K562 (cell line): ENCODE measurements around the gene ELMO3. TPM values are rescaled to one million over a fixed set of nuclear protein-coding genes. Genes with fewer than 3 reads are reported as not detected.
A peak's percentile ranks its signal among the peaks of the same experiment; 100 is the strongest.

Source experiments
- ARID3A ChIP-seq: IDR thresholded peaks from 2 replicates; pipeline ENCODE4 v1.6.1; 2012; ENCODE audit warnings: low read depth, low read length, improper control_type of control experiment, borderline replicate concordance
- BRCA1 ChIP-seq, 2 experiments: fragments of 450-650 bp in 1 of 2; sonication (generic) in 1 of 2; formaldehyde crosslinking in 1 of 2; IDR thresholded peaks; 2 replicates each; pipeline versions ENCODE4 v1.5.0 to v1.6.1; 2017 to 2020; ENCODE audit warnings: mild to moderate bottlenecking in 1 of 2, missing genetic modification reagents in 1 of 2
- CCAR2 ChIP-seq: fragments of 200-400 bp; formaldehyde crosslinking; IDR thresholded peaks from 2 replicates; pipeline ENCODE4 v1.6.1; 2017; ENCODE audit warnings: mild to moderate bottlenecking, low read depth, low read length
- DMBX1 ChIP-seq: fragments of 250-450 bp; sonication (Bioruptor Pico); IDR thresholded peaks from 2 replicates; pipeline ENCODE4 v1.8.0; 2022; ENCODE audit warnings: inconsistent platforms, mild to moderate bottlenecking, moderate library complexity, borderline replicate concordance
- EZH2 ChIP-seq: IDR thresholded peaks from 2 replicates; pipeline ENCODE4 v1.6.1; 2012; ENCODE audit warnings: low read depth, mild to moderate bottlenecking, inconsistent platforms, low read length, borderline replicate concordance
- FOXA1 ChIP-seq: fragments of 450-650 bp; IDR thresholded peaks from 2 replicates; pipeline ENCODE4 v1.6.1; 2016; ENCODE audit warnings: mild to moderate bottlenecking, borderline replicate concordance
- HMG20B ChIP-seq: fragments of 250-450 bp; sonication (Bioruptor Pico); IDR thresholded peaks from 2 replicates; pipeline ENCODE4 v1.5.0; 2021; ENCODE audit warnings: mild to moderate bottlenecking
- MIER1 ChIP-seq: fragments of 450-650 bp; IDR thresholded peaks from 2 replicates; pipeline ENCODE4 v1.6.1; 2016; ENCODE audit warnings: antibody characterized with exemption, mild to moderate bottlenecking, low read depth
- PATZ1 ChIP-seq: fragments of 250-450 bp; sonication (Bioruptor Pico); IDR thresholded peaks from 2 replicates; pipeline ENCODE4 v1.5.0; 2020; ENCODE audit warnings: mild to moderate bottlenecking, borderline replicate concordance
- TAF7 ChIP-seq: fragments of 450-650 bp; IDR thresholded peaks from 2 replicates; pipeline ENCODE4 v1.6.1; 2016; ENCODE audit warnings: missing genetic modification characterization, missing compliant biosample characterization
- TFAM ChIP-seq: fragments of 250-450 bp; sonication (Bioruptor Pico); conservative IDR thresholded peaks from 2 replicates; pipeline ENCODE4 v1.5.0; 2021; ENCODE audit warnings: mild to moderate bottlenecking, moderate library complexity
- ZBTB2 ChIP-seq: fragments of 450-650 bp; IDR thresholded peaks from 2 replicates; pipeline ENCODE4 v1.6.1; 2016; ENCODE audit warnings: antibody characterized with exemption
- ZBTB34 ChIP-seq: fragments of 250-450 bp; sonication (Bioruptor Pico); IDR thresholded peaks from 2 replicates; pipeline ENCODE4 v1.8.0; 2021; ENCODE audit warnings: mild to moderate bottlenecking, moderate library complexity
- ZNF518B ChIP-seq: fragments of 250-450 bp; sonication (Bioruptor Pico); IDR thresholded peaks from 2 replicates; pipeline ENCODE4 v1.5.0; 2021; ENCODE audit warnings: mild to moderate bottlenecking, moderate library complexity
- ZNF589 ChIP-seq: fragments of 200-800 bp; sonication (Bioruptor generic); IDR thresholded peaks from 2 replicates; pipeline ENCODE4 v1.6.1; 2016; ENCODE audit warnings: low read depth, missing genetic modification characterization, missing compliant biosample characterization
- ZNF707 ChIP-seq: fragments of 250-450 bp; sonication (Bioruptor Pico); conservative IDR thresholded peaks from 2 replicates; pipeline ENCODE4 v1.8.0; 2022; ENCODE audit warnings: inconsistent platforms, mild to moderate bottlenecking, moderate library complexity
- polyA plus RNA-seq, 8 experiments: library from polyadenylated mRNA; depleted of rRNA in 4 of 8; stranded (reverse) in 5 of 8; unstranded in 3 of 8; fragments of >200 nt; fragmentation: Nextera tagmentation in 2 of 8; fragmentation: Illumina TruSeq in 1 of 8; extraction: Ambion mirVana in 2 of 8; extraction: Trizol in 1 of 8; gene quantifications; 2 replicates each; pipeline versions ENCODE4 v1.2.1 to v1.2.3, GENCODE V29; 2011 to 2014; ENCODE audit warnings: inconsistent platforms in 1 of 8, missing spikeins in 1 of 8
- total RNA-seq, 7 experiments: library from RNA; depleted of rRNA in 6 of 7; stranded (reverse); fragments of >200 nt in 6 of 7; fragmentation: Illumina TruSeq in 2 of 7; extraction: Trizol in 2 of 7; gene quantifications; 2 replicates each; pipeline versions ENCODE4 v1.2.1 to v1.2.3, GENCODE V29; 2011 to 2021; ENCODE audit warnings: low replicate concordance in 1 of 7

Gene ELMO3
- total and polyA plus RNA-seq, 9 of the 15 experiments (the other 6 are each of a cell fraction or from before 2014, with no cell fraction given): 0.04 to 5.1 (median 1.5) TPM

- TF ChIP-seq ARID3A (no peak), BRCA1 (IDR thresholded peaks at IDR 0.05) (no peak), BRCA1 (CRISPR knock-in tag; IDR thresholded peaks at IDR 0.05) (no peak), EZH2 (no peak), PATZ1 (CRISPR knock-in tag) (no peak), ZNF518B (CRISPR knock-in tag) (no peak), HMG20B (CRISPR knock-in tag) (no peak), ZBTB34 (no peak), ZNF707 (CRISPR knock-in tag) (no peak), ZNF589 (CRISPR knock-in tag) (no peak), TFAM (CRISPR knock-in tag) (no peak), MIER1 (no peak), TAF7 (tag) (0 out of 2 replicates have a peak, but pooled peaks have one; percentile 35), FOXA1 (no peak), DMBX1 (CRISPR knock-in tag) (no peak), CCAR2 (no peak), ZBTB2 (peak; percentile 38; the same call in 1 of the 2 replicates)
These were observed 17.9 kb downstream of the ELMO3 start (continued) for GRCh38 chr16:67216612-67217490.
